Stimulated activated CD4-positive, alpha-beta T cell treated with anti-CD3 and anti-CD28 coated beads, Interleukin-1b, Interleukin-23, amount 100 ng/mL, for 48 hours (primary cell): ENCODE data around the gene FNDC1.
"Not testable (repeated sequence)": the region's sequence is repeated elsewhere in the genome, so short reads cannot be mapped to it uniquely, and the experiment has no call there.

Experiments used
- DNase-seq: peaks from one replicate; pipeline ENCODE4 v3.0.0-alpha.2; 2020

FNDC1 gene

DNA sequence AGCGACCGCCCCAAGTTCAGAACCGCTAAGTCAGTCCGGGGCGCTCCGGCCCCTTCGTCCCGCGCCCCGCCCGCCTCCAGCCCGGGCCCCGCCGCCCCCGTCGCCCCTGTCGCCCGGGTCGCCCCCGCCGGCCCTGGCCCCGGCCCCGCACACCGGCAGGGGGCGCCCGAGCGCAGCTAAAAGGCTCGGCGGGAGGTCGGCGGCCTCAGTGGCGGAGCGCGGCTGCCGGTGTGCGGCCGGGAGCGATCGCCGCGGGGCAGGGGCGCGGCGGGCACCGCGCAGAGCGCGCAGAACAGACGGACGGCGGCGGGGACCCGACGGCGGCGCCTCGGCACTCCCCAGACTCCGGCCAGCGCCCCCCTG is at the start of gene FNDC1:
FNDC1 (plus strand) TSS at position 208 of the 363 bp plus-strand sequence. CDS start 197 bp downstream, outside the sequence.
- DNase-seq: peak; percentile 49

DNA sequence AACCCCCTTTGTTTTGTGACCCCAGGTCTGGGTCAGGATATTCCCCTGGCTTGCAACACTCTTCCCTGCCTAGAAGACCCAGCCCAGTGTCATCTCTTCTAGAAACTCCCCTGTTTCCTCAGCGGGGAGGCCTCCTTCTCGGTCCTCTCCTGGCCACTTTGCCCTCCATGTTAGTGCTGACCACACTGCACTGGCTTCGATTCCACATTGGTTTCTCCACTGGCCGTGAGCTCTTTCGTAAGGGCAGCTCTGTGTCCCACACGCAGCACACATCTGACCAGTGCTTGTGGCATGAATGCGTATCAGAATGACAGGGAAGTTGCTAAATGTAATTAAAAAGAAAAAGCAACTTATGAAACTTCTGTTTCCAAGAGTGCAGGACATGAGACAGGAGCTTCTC is 49.4 kb upstream of the FNDC1 start:
- DNase-seq: no peak

DNA sequence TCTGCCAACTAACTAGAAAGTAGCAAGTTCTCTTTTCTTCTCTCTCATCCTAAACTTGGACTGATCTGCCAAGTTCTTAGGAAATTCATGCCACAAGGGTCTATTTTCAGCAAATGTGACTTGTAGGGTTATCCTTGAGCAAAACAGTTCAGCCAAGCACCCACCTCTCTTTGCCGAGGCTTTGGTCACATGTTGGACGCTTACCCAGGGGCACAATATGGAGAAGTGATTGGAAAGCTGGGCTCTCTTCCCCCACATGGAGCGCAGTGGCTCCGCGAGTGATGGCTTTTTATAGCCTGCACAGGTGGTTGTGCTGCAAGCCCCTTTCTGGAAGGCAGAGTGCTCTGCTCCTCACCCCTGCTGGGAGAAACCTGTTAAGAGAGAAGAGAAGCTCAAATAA is 47.7 kb upstream of the FNDC1 start:
- DNase-seq: no peak

DNA sequence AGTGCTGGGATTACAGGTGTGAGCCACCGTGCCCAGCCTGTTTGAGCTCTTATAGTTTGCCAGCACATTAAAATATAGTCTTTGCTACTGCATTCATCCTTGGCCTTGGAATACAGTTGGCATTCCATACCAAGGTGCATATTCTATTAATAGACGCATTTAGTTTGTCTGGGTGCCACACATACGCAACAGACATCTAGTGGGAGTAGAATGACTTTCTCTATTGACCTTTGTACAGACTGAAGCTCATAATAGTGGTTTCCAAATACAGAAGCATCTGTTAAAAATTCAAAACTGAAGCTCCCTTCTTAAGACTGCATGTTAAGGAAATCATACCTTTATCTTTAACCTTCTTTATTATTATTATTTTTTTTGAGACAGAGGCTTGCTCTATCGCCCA is 46.7 kb upstream of the FNDC1 start:
- no peak for DNase-seq

DNA sequence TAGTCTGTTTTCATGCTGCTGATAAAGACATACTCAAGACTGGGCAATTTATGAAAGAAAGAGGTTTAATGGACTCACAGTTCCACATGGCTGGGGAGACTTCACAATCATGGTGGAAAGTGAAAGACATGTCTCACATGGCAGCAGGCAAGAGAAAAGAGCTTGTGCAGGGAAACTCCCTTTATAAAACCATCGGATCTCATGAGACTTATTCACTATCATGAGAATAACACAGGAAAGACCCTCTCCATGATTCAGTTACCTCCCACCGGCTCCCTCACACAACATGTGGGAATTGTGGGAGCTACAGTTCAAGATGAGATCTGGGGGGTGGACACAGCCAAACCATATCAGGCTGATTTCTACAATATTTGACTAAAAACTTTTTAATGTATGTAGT is 45.4 kb upstream of the FNDC1 start:
- DNase-seq: not testable (repeated sequence)

DNA sequence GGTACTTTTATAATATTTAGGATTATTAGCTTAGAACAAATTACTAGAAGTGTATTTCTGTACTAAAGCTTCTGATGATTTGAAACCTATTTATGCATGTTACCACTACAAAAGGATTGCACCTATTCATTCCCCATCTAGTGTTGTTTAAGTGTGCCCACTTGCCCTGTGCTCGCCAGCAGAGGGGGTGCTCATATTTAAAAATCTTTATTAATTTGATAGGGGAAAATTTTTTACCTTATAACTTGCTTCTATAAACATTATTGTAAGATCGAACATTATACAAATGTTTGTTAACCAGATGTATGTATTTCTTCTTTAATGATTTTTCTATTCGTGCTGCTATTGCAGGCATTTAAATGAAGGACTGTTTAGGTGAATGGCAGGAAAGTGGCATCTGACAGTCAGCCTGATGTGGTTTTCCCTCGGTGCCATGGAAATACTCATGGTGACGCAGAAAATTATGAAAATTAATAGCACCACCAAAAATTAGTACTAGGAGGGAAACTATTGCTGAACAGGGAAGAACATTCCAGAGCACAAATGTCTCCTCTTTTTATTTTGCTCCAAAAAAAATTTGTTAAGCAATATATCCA is 44.1 kb upstream of the FNDC1 start:
- DNase-seq: no peak

DNA sequence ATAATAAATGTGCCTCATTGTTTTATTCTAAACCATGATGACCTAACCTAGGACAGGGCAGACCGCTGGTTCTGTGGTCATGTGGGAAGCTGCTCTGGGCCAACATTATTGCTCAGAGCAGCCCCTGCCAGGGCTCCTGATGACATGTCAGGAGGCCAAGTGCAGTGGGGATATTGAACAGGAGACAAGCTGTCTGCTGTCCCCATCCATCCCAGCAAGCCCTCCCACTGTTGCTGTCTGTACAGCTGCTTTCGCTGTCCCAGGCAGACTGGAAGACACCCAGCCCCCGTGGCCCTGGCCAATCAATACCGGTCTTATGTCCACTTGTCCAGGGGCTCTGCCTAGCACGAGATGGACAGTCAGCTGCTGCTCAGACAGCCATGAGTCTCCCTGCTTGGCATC is 43.2 kb upstream of the FNDC1 start:
- no peak for DNase-seq

DNA sequence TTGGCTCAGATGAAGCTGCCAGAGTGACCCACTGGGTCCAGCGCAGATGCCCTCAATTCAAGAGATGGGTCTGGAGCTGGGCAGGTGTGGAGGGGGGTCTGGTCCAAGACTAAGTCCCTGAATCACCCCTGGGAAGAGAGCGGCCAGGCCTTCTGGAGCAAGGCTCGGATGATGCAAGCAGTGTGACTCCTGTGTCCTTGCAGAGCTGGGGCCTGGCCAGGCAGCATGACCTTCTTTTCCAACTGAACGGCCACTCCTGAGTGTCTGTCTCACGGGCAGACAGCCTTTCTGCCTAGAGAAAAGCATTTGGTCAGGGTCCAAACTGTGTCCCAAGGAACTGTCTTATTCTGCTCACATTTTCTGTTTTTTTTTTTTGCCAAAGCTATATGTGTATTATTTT is 42.6 kb upstream of the FNDC1 start:
- DNase-seq: no peak

DNA sequence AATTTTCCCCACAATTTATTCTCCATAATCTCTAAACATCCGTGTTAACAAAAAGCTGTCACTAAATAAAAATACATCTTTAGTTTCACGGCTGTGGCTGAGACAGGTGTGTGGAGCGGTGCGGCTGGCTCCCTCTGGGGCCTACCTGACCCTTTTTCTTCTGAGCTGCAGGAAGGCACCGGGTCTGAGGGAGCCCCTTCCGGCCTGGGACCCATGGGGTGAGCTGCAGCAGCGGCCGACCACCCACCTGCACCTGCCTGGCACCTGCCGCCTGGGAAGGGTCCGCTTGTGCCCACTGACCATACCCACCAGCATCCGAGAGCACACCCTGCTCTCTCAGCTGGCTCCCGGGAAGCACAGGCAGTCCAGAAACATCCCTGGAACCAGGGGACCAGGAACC is 41.5 kb upstream of the FNDC1 start:
- no peak for DNase-seq

DNA sequence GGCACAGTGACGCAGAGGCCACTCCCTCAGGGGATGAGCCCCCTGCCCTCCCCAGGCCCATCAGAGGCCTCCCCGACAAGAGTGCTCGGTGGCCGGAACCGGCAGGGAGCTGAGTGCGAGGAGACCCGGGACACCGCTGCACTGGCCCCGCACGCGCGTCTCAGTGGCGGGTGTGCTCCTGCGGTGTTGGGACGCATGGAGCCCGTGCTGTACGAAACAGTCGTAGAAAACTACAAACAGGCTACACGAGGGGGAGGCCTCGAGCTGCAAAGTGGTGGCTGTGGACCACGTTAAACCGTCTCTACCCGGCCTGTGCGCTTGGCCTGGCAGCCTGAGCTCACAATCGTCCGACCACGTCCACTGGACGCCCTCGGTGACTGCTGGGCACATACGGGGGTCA is 40.2 kb upstream of the FNDC1 start:
- DNase-seq: no peak

DNA sequence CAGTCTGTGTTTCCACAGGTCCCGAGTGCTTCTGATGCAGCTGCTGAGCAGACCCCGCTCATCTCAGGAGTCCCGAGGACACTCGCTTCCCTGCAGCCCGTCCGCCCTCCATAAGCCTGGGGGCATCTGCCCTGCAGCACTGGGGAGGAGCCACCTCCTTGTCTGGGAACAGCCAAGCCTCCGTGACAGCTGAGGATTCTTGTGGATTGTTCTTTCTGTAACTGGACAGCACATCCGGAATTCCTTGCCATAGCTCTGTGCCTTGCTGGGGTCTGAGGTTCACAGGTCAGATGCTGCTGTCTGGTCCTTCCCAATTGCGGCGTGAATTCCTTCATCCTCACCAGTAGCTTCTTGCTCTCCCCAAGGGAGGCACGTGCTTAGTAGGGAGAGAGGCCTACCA is 38.4 kb upstream of the FNDC1 start:
- DNase-seq: no peak

DNA sequence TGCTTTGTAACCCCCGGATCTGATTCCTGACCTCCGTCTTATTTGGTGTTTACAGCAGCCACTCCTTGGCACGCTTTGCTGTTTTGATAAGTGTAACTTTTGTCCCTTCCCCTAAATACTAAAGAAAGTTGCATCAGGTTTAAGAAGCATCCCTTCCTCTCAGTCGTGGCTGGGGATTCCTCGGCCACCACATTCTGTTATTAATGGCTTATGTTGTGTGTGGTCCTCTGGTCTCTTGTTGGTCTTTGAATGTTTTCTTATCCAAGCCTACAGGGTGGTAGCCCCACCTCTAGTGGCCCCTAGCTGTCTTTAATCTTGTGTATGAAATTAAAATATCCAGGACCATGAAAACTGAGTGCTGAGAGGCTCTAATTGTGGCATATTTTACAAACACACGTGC is 37.5 kb upstream of the FNDC1 start:
- no peak for DNase-seq

DNA sequence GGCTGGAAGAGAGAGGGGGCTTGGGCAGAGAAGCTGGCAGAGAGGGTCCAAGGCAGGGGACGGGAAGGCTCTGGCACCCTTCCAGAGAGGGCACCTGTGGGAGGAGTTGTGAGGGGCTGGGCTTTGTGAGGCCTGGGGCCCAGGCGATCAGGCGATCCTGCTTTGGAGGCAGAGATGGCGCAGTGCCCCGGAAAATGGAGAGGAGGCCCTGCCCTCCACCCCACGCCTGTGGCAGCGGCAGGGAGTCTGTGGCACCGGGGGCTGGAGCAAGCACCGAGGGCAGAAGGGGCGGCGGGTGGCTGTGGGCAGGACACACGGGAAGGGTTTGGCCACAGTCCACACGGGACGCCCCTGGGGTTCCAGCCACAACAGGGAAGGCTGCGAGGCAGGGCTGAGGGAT is 36.5 kb upstream of the FNDC1 start:
- DNase-seq: no peak

DNA sequence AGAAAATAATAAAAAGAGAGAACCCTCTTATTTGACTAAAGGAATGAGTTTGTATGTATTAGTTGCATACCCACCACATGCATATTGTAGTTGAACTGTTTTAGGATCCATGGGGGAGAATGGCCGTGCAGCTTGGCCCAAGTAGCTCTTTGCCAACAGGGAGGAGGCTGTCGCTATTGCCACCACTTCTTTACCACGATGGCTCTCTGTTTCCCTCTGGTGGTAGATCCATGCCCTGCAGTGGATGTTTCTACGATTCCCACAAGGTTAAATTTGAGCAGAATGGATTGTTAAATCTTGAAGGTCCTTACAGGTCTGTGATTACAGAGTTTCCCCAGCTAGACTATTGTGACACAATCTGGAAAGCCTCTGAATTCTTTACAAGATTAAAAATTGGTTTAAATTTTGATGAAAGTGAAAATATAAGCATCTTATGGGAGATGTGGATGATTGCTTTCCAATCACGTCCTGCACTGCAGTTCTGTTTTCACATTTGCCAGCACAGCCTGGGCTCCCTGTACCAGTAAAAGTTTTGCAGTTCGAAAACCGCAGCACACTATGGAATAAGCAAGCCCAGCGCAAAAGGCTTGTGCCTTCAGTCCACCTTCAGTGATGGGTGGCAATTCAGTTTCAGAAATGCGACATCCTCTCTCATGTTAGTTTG is 34.4 kb upstream of the FNDC1 start:
- DNase-seq: peak; percentile 71

DNA sequence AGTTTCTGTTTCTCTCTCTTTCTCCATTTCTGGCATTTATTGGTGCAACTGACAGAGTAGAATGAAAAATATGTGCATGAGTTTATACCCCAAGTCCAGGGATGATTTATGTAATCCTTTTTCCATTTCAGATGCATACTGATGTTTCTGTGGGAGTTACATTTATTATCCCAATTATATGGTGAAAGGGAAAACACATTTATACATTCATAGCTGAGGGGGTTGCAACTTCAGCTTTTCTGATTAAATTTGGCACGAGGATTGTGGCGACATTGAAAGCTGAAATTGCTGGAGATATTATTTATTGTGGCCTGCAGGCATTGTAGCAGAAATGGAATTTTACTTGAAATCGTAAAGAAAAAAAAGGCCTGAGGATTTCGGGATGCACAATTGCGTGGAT is 31.5 kb upstream of the FNDC1 start:
- DNase-seq: no peak

DNA sequence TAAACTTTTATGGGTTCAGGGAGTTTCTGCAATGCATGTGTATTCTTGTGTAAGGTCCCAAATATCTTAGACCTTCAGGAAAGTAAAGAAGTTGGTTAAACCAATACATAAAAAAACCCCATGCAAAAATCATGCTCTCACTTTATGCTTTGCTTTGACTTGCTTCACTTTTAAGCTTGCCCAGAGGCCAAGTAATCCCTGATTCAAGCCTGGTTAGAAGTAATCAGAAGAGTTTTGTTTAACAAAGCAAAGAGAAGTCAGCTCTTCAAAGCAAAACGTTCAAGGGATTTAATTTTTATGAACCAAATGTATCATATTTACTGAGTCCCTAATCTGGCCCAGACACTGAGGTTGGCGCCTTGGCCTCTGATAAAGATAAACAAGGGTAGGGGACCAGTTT is 26.7 kb upstream of the FNDC1 start:
- DNase-seq: no peak

DNA sequence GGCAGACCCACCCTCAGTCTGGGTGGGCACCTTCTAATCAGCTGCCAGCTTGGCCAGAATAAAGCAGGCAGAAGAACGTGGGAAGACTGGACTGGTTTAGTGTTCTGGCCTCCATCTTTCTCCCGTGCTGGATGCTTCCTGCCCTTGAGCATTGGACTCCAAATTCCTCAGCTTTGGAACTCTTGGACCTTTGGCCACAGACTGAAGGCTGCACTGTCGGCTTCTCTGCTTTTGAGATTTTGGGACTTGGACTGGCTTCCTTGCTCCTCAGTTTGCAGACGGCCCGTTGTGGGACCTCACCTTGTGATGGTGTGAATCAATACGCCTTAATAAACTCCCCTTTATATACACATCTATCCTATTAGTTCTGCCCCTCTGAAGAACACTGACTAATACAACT is 20.6 kb upstream of the FNDC1 start:
- no peak for DNase-seq

DNA sequence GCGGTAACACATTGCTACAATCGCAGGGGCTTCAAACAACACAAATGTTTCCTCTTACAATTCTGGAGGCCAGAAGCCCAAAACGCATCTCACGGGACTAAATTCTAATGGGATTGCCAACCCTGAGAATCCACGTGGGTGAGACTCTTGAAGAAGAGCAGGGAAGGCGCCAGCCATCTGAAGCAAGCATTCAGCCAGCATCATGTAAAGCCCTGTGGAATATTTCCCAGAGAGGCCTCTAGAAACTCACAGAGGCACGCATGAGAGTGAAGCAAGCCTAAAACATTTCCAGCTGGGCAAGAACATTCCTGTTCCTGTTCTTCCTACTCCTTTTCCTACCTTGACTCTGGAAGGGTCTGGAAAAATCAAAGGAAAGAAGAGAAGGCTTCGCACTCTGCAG is 19.6 kb upstream of the FNDC1 start:
- DNase-seq: no peak

DNA sequence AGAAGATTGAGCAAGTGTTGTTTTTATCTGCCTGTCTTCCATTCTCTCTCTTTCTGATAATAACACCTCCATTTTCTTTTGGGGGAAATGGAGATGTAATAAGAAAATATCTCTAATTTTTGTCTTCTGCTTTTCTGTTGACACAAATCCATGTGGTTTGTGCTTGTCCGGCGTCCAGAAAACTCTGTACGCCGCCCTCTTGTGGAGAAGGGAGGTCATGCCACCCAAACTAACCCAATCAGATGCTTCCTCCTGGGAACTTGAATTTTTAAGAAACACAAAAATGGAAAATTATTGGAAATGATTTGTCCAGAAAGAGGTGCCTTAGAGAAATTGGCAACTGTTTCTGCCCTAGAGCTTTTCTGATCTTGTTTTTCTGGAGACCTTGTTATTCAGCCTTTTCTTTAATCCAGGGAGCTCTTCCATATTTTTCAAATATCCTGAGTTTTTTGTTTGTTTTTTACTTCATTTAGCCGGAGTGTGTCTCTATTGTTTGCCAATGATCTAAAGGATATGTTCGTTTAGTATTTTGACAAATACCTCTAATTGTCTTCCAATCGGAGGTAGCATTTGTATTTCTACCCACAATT is 17.8 kb upstream of the FNDC1 start:
- peak; percentile 41 for DNase-seq

DNA sequence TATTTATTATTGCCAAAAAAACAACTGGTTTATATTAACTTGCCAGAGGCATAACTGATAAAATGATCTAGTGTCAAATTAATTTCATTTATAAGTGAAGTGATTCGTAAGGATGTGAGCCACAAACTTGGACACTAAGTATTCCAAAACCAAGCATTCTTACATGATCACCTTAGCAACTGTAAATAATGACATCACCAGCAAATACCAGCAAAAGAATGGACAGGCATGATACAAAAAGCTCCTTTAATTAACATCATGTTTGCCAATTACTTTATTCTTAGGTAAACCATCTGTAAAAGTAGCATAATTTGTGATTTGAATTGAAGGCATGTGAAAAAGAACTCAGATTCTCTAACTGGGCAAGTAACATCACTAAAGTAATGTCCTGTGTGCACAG is 17.2 kb upstream of the FNDC1 start:
- DNase-seq: no peak

DNA sequence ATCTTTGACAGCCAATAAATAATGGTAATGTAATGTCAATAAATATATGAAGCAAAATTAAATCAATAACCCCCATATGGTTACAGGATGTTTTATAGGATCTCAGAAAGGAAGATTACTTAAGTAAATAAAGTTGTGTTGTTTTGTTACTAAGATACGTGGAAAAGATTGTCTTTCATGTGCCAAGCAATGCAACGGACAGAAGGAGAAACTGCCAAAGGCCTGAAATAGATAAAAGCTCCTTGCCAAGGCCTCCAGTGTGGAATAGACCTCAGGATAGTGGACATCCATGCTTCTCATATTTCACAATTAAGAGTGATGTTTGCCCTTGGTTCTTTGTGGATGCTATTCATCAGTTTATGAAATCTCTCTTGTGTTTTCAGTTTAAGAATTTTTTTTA is 16.4 kb upstream of the FNDC1 start:
- DNase-seq: no peak

DNA sequence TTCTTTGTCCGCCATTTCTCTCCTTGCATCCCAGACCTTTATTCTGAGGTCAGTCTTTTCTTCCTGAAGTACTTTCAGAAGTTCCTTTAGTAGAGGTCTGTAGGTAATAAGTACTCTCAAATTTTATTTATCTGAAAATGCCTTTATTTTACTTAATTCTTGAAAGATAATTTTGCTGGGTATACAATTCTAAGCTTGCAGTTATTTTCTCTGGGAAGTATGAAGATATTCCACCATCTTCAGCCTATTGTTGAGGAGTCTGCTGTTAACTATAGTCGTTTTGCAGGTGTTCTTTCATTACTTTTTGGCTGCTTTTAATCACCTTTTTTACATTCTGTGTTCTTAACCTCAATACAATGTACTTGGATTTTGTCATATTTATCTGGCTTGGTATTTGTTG is 13.5 kb upstream of the FNDC1 start:
- no peak for DNase-seq

DNA sequence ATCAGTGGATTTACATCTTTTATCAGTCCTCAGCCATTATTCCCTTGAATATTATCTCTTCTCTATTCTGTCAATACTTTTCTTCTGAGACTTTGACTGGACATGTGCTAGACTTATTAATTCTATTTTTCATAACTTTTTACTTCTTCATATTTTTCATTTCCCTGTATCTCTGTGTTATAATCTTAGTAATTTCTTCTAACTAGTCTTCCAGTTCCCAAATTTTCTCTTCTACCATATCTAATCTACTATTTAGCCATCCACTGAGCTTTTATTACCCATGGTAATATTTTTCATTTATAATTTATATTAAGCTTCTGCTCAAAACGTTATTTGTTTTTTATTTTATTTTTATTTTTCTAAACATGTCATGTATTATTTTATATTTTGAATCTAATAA is 13.1 kb upstream of the FNDC1 start:
- no peak for DNase-seq

DNA sequence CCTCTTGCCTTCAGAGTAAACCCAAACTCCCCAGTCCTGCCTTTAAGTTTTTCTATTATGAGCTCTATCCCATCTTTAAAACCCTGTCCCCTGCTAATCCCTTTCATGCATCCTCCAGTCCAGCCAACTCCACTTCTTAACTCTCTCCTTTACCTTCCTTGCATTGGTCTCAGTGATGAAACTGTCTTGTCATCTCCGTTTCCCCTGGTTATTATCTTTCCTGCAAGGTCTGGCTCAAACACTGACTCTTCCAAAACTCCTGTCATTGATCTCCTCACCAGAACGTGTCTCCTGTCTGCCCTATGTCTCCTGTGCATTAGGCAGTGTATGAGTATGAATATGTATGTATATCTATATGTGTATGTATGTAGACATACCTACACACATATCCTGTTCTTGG is 11.8 kb upstream of the FNDC1 start:
- no peak for DNase-seq

DNA sequence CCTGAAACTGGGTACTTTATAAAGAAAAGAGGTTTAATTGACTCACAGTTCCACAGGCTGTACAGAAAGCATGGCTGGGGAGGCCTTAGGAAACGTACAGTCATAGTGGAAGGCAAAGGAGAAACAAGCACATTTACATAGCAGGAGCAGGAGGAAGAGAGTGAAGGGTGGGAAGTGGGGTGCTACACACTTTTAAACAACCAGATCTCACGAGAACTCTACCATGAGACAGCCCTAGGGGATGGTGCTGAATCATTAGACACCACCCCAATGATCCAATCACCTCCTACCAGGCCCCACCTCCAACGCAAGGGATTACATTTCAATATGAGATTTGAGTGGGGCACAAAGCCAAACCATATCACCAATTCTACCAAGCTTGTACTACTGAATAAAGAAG is 7.4 kb upstream of the FNDC1 start:
- no peak for DNase-seq
